ENCODE measurements around the gene CARS2.

GRCh38 chr13:110626521-110626920, 79.4 kb downstream of the CARS2 start:
- TF ChIP-seq, protein P1, sequence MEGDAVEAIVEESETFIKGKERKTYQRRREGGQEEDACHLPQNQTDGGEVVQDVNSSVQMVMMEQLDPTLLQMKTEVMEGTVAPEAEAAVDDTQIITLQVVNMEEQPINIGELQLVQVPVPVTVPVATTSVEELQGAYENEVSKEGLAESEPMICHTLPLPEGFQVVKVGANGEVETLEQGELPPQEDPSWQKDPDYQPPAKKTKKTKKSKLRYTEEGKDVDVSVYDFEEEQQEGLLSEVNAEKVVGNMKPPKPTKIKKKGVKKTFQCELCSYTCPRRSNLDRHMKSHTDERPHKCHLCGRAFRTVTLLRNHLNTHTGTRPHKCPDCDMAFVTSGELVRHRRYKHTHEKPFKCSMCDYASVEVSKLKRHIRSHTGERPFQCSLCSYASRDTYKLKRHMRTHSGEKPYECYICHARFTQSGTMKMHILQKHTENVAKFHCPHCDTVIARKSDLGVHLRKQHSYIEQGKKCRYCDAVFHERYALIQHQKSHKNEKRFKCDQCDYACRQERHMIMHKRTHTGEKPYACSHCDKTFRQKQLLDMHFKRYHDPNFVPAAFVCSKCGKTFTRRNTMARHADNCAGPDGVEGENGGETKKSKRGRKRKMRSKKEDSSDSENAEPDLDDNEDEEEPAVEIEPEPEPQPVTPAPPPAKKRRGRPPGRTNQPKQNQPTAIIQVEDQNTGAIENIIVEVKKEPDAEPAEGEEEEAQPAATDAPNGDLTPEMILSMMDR (IDR thresholded peaks at IDR 0.05), result no peak
- TF ChIP-seq POLR2A (IDR thresholded peaks at IDR 0.05), result no peak

Data from Peyer's patch (tissue), 4 donors.